ENCODE data around the gene CEP43. TPM values are rescaled to one million over a fixed set of nuclear protein-coding genes. Genes with fewer than 3 reads are reported as not detected.

Gene CEP43
- total RNA-seq, 1 experiment from 2014 or later, result 35.4 TPM

DNA sequence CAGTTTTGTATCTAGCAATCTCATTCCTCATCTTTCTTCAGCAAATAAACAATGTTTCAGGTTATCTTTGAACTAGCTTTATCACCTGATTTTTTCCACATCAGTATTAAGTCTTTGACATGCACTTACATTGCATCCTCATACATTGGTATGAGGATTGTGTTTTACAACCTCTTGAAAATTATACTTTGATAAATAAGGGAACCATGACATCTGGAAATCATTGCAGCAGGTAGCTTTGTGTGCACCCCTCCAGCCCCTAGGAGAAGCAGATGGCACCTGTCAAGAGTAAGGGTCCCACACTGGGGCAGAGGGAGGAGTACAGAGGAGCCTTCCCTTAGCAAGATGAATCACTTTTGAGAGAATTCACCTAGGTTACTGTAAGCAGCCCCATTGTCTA, 29.1 kb upstream of the CEP43 start:
- Histone ChIP-seq H3K4me3 (ENCODE audit: low read depth in 2 of 2, low read length in 2 of 2) (no peak overlapping the region), H3K9me3 (ENCODE audit: control insufficient read depth, insufficient read depth, low read depth, low read length) (no peaks in the 10 kb centered on the region), H3K36me3 (ENCODE audit: control insufficient read depth, insufficient read depth, low read length) (no peaks in the 10 kb centered on the region), H3K27ac (ENCODE audit: low read length) (no peak overlapping the region), H3K27me3 (ENCODE audit: control insufficient read depth, insufficient read depth, low read length) (no peaks in the 10 kb centered on the region), H3K4me1 (ENCODE audit: control insufficient read depth, insufficient read depth, low read length) (no peaks in the 10 kb centered on the region)
- in situ Hi-C loops (cut with HindIII; ENCODE audit: low pct_unique_long_range_greater_than_20kb, low sequenced_read_pairs), result no loop called here
- intact Hi-C loops (cut with micrococcal nuclease; ENCODE audit: unreplicated experiment), result no loop called here
- no TSS peak for BruUV-seq (replicated peaks)
- ChIA-PET POLR2A (no interaction called here), CTCF (no interaction called here)
- ATAC-seq, result no peak
- DNase-seq (ENCODE audit: low read depth, low spot score), result no peak
- no peak for TF ChIP-seq CTCF (IDR thresholded peaks at IDR 0.05)
- no peak for TF ChIP-seq SIN3A (IDR thresholded peaks at IDR 0.05; ENCODE audit: borderline replicate concordance, insufficient read depth, low read depth, low read length)
- no peak for TF ChIP-seq REST (IDR thresholded peaks at IDR 0.05; ENCODE audit: insufficient read depth in 1 of 2, low read depth in 2 of 2, low read length in 1 of 2)
- no peak for TF ChIP-seq POLR2AphosphoS5 (IDR thresholded peaks at IDR 0.05; ENCODE audit: low read depth, low read length)
- no peak for TF ChIP-seq TCF7L2 (IDR thresholded peaks at IDR 0.05; ENCODE audit: low read depth, low read length)

DNA sequence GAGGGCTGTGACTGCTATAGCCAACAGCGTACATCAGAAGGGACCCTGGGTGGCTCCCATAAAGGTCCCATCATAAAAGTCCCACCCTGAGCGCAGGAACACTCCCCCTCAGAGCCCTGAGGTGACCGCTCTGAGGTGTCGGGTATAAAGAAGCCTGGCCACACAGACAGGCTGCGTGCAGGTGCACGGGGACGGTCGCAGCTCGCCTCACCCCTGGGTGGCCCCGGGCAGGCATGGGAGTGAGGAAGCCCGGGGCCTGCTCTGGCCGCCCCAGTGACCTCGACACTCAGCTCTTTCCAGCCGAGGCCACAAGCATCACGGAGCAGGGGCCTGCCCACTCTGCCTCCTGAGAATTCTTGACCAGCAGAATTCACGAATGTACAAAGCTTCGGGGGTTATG, 28.4 kb upstream of the CEP43 start:
- ATAC-seq (no peak), DNase-seq (ENCODE audit: low read depth, low spot score) (no peak)
- ChIA-PET POLR2A (no interaction called here), CTCF (interaction anchor here (0.6 kb wide), 1 partner anchor 20 kb away, joined by 8 read pairs; no protein-coding TSS in a partner anchor)
- no peaks in the 10 kb centered on the region for H3K36me3 ChIP-seq (ENCODE audit: control insufficient read depth, insufficient read depth, low read length)
- no peaks in the 10 kb centered on the region for H3K27me3 ChIP-seq (ENCODE audit: control insufficient read depth, insufficient read depth, low read length)
- H3K27ac ChIP-seq (ENCODE audit: low read length), result no peak overlapping the region
- TF ChIP-seq TCF7L2 (IDR thresholded peaks at IDR 0.05; ENCODE audit: low read depth, low read length), result no peak
- no peak for TF ChIP-seq REST (IDR thresholded peaks at IDR 0.05; ENCODE audit: insufficient read depth in 1 of 2, low read depth in 2 of 2, low read length in 1 of 2)
- TF ChIP-seq POLR2AphosphoS5 (IDR thresholded peaks at IDR 0.05; ENCODE audit: low read depth, low read length), result no peak
- no peak for TF ChIP-seq CTCF (IDR thresholded peaks at IDR 0.05)
- TF ChIP-seq SIN3A (IDR thresholded peaks at IDR 0.05; ENCODE audit: borderline replicate concordance, insufficient read depth, low read depth, low read length), result no peak
- intact Hi-C loops (cut with micrococcal nuclease; ENCODE audit: unreplicated experiment) (no loop called here), in situ Hi-C loops (cut with HindIII; ENCODE audit: low pct_unique_long_range_greater_than_20kb, low sequenced_read_pairs) (no loop called here)
- no peaks in the 10 kb centered on the region for H3K4me1 ChIP-seq (ENCODE audit: control insufficient read depth, insufficient read depth, low read length)
- H3K4me3 ChIP-seq (ENCODE audit: low read depth in 2 of 2, low read length in 2 of 2), result no peak overlapping the region
- BruUV-seq (replicated peaks), result no TSS peak
- H3K9me3 ChIP-seq (ENCODE audit: control insufficient read depth, insufficient read depth, low read depth, low read length), result no peaks in the 10 kb centered on the region
